H9 (cell line): ENCODE results near the gene GPR153. TPM values are rescaled to one million over a fixed set of nuclear protein-coding genes. Genes with fewer than 3 reads are reported as not detected.

Experiments
- DNase-seq: peaks from one replicate; pipeline ENCODE4 v3.0.0-alpha.2; 2017
- H2AFZ ChIP-seq: one replicate; pipeline ENCODE4 v1.6.1; 2013; ENCODE audit warnings: mild to moderate bottlenecking, low read length, control low read depth, moderate library complexity
- H2AK5ac ChIP-seq: 2 replicates; pipeline ENCODE4 v1.6.1; 2013; ENCODE audit warnings: low read length, control low read depth, mixed read lengths; ENCODE audit not compliant: insufficient read length
- H2BK120ac ChIP-seq: one replicate; pipeline ENCODE4 v1.6.1; 2013; ENCODE audit warnings: low read depth, mild to moderate bottlenecking, low read length, control low read depth, inconsistent platforms; ENCODE audit not compliant: poor library complexity, severe bottlenecking
- H2BK12ac ChIP-seq: 2 replicates; pipeline ENCODE4 v1.6.1; 2013; ENCODE audit warnings: low read length, control low read depth, mixed read lengths, low read depth; ENCODE audit not compliant: insufficient read length
- H2BK15ac ChIP-seq: 2 replicates; pipeline ENCODE4 v1.6.1; 2013; ENCODE audit warnings: low read depth, low read length, control low read depth
- H2BK20ac ChIP-seq: one replicate; pipeline ENCODE4 v1.6.1; 2013; ENCODE audit warnings: low read depth, mild to moderate bottlenecking, low read length, control low read depth, inconsistent platforms; ENCODE audit not compliant: poor library complexity, severe bottlenecking
- H2BK5ac ChIP-seq: 2 replicates; pipeline ENCODE4 v1.6.1; 2013; ENCODE audit warnings: low read length, control low read depth, mixed read lengths; ENCODE audit not compliant: insufficient read length
- H3K14ac ChIP-seq: 2 replicates; pipeline ENCODE4 v1.6.1; 2013; ENCODE audit warnings: low read length, control low read depth; ENCODE audit not compliant: insufficient read depth
- H3K18ac ChIP-seq: 2 replicates; pipeline ENCODE4 v1.6.1; 2013; ENCODE audit warnings: low read depth, mild to moderate bottlenecking, mixed read lengths, low read length, control low read depth; ENCODE audit not compliant: insufficient read length
- H3K23ac ChIP-seq: 2 replicates; pipeline ENCODE4 v1.6.1; 2013; ENCODE audit warnings: low read length, control low read depth, mixed read lengths, low read depth; ENCODE audit not compliant: insufficient read length
- H3K23me2 ChIP-seq: 2 replicates; pipeline ENCODE4 v1.6.1; 2013; ENCODE audit warnings: low read depth, mild to moderate bottlenecking, mixed read lengths, low read length, control low read depth; ENCODE audit not compliant: insufficient read length, poor library complexity, severe bottlenecking
- H3K27ac ChIP-seq: 2 replicates; pipeline ENCODE4 v1.5.1; 2013; ENCODE audit warnings: low read length, control low read depth, mixed read lengths, low read depth; ENCODE audit not compliant: insufficient read length
- H3K27me3 ChIP-seq: 2 replicates; pipeline ENCODE4 v1.6.1; 2013; ENCODE audit warnings: low read length, control low read depth, inconsistent platforms; ENCODE audit not compliant: insufficient read depth
- H3K4ac ChIP-seq: 2 replicates; pipeline ENCODE4 v1.6.1; 2013; ENCODE audit warnings: low read depth, mild to moderate bottlenecking, control low read depth, inconsistent platforms, low read length, moderate library complexity
- H3K4me1 ChIP-seq: 2 replicates; pipeline ENCODE4 v1.6.1; 2013; ENCODE audit warnings: low read length, control low read depth, inconsistent platforms; ENCODE audit not compliant: insufficient read depth
- H3K4me2 ChIP-seq: 2 replicates; pipeline ENCODE4 v1.6.1; 2013; ENCODE audit warnings: low read length, control low read depth, mixed read lengths; ENCODE audit not compliant: insufficient read length, insufficient read depth
- H3K56ac ChIP-seq: 2 replicates; pipeline ENCODE4 v1.6.1; 2013; ENCODE audit warnings: low read depth, mild to moderate bottlenecking, mixed read lengths, low read length, control low read depth; ENCODE audit not compliant: insufficient read length
- H3K79me1 ChIP-seq: 2 replicates; pipeline ENCODE4 v1.6.1; 2013; ENCODE audit warnings: low read depth, mild to moderate bottlenecking, moderate library complexity, low read length, control low read depth, inconsistent platforms; ENCODE audit not compliant: insufficient read depth, poor library complexity, severe bottlenecking
- H3K79me2 ChIP-seq: 2 replicates; pipeline ENCODE4 v1.6.1; 2013; ENCODE audit warnings: low read length, control low read depth, inconsistent platforms; ENCODE audit not compliant: insufficient read depth
- H3K9ac ChIP-seq: 2 replicates; pipeline ENCODE4 v1.6.1; 2013; ENCODE audit warnings: low read length, control low read depth, mixed read lengths; ENCODE audit not compliant: insufficient read length; ENCODE audit errors: extremely low read depth
- H3K9me3 ChIP-seq: one replicate; pipeline ENCODE4 v1.6.1; 2013; ENCODE audit warnings: low read depth, low read length, inconsistent platforms; ENCODE audit not compliant: control insufficient read depth
- H3T11ph ChIP-seq: one replicate; pipeline ENCODE4 v1.6.1; 2013; ENCODE audit warnings: mild to moderate bottlenecking, low read length, control low read depth, inconsistent platforms
- H4K20me1 ChIP-seq: one replicate; pipeline ENCODE4 v1.6.1; 2013; ENCODE audit not compliant: control insufficient read depth, insufficient read length, insufficient read depth
- H4K5ac ChIP-seq: 2 replicates; pipeline ENCODE4 v1.6.1; 2013; ENCODE audit warnings: low read depth, mild to moderate bottlenecking, mixed read lengths, low read length, control low read depth; ENCODE audit not compliant: insufficient read length
- H4K8ac ChIP-seq: replicated peaks from 2 replicates; pipeline ENCODE4 v1.6.1; 2013; ENCODE audit warnings: low read length, control low read depth, mixed read lengths, low read depth; ENCODE audit not compliant: insufficient read length
- H4K91ac ChIP-seq: 2 replicates; pipeline ENCODE4 v1.6.1; 2013; ENCODE audit warnings: low read depth, mild to moderate bottlenecking, moderate library complexity, mixed read lengths, low read length, control low read depth; ENCODE audit not compliant: insufficient read length
- H3K27ac Mint-ChIP-seq, 3 experiments: 2 replicates in 2 of 3; 3 replicates in 1 of 3; pipeline ENCODE4 v1.8.0; 2020 to 2021; ENCODE audit warnings: mixed read lengths in 3 of 3, mild to moderate bottlenecking in 1 of 3, moderate library complexity in 1 of 3
- H3K27me3 Mint-ChIP-seq: 2 replicates; pipeline ENCODE4 v1.8.0; 2021; ENCODE audit warnings: low read depth, mild to moderate bottlenecking, moderate library complexity, mixed read lengths
- H3K36me3 Mint-ChIP-seq, 3 experiments: 2 replicates in 2 of 3; 3 replicates in 1 of 3; pipeline ENCODE4 v1.8.0; 2020 to 2021; ENCODE audit warnings: low read depth in 3 of 3, mixed read lengths in 3 of 3; ENCODE audit not compliant: insufficient read depth in 1 of 3
- H3K4me1 Mint-ChIP-seq, 2 experiments: 2 replicates each; pipeline ENCODE4 v1.8.0; 2020; ENCODE audit warnings: mixed read lengths in 2 of 2
- H3K4me3 Mint-ChIP-seq, 2 experiments: 2 replicates in 1 of 2; 3 replicates in 1 of 2; pipeline ENCODE4 v1.8.0; 2020 to 2021; ENCODE audit warnings: mild to moderate bottlenecking in 2 of 2, mixed read lengths in 2 of 2, moderate library complexity in 1 of 2
- H3K9me3 Mint-ChIP-seq, 2 experiments: 2 replicates in 1 of 2; 3 replicates in 1 of 2; pipeline ENCODE4 v1.8.0; 2020; ENCODE audit warnings: mild to moderate bottlenecking in 2 of 2, mixed read lengths in 2 of 2, moderate library complexity in 1 of 2
- CTCF ChIP-seq: fragments of 200-600 bp; sonication (generic); conservative IDR thresholded peaks from 3 replicates; pipeline ENCODE4 v1.8.0; 2021; ENCODE audit warnings: antibody characterized with exemption, mild to moderate bottlenecking
- WGBS: extraction: QIAGEN DNeasy Blood & Tissue Kit; methylation state at CpG from one replicate; pipeline ENCODE4 v1.1.7; 2013; ENCODE audit warnings: missing lambda C conversion rate, low lambda C conversion rate, mixed read lengths; ENCODE audit not compliant: insufficient read length; ENCODE audit errors: extremely low coverage; 5-methylcytosine and 5-hydroxymethylcytosine counted together
- total RNA-seq: library from RNA; stranded (reverse); gene quantifications from 2 replicates; pipeline ENCODE4 v1.2.1, GENCODE V29; 2021

The GPR153 gene
- total RNA-seq, 1 experiment from 2014 or later = 8.9 TPM

- Histone ChIP-seq H3T11ph (no peak overlapping the region), H3K4me1 (0 out of 2 replicates have a peak, but pooled peaks cover 4% of the 10 kb centered on the region), H3K79me1 (no peaks in the 10 kb centered on the region), H2BK20ac (no peak overlapping the region), H3K18ac (no peak overlapping the region), H2AK5ac (no peak overlapping the region), H3K4ac (no peak overlapping the region), H3K27me3 (no peaks in the 10 kb centered on the region), H3K14ac (no peak overlapping the region), H3K9me3 (no peaks in the 10 kb centered on the region), H2BK15ac (no peak overlapping the region), H3K4me2 (no peak overlapping the region), H2AFZ (no peak overlapping the region), H2BK120ac (no peak overlapping the region), H4K5ac (no peak overlapping the region), H3K23me2 (no peaks in the 10 kb centered on the region), H4K8ac (no peak overlapping the region), H3K23ac (no peak overlapping the region), H4K20me1 (peaks cover 3% of the 10 kb centered on the region), H2BK5ac (no peak overlapping the region), H3K27ac (no peak overlapping the region), H3K9ac (no peak overlapping the region), H3K56ac (no peak overlapping the region), H2BK12ac (no peak overlapping the region), H3K79me2 (no peaks in the 10 kb centered on the region), H4K91ac (no peak overlapping the region)
- Mint-ChIP-seq H3K27ac (peak overlapping the region in 1 of 3 experiments; percentile 22; a peak in 4 of 7 replicates), H3K4me3 (no peak overlapping the region), H3K36me3 (peaks cover 5 to 10% (median 7%) of the 10 kb centered on the region in 3 experiments; a peak in 4 of 7 replicates), H3K4me1 (peaks cover 19 to 36% of the 10 kb centered on the region in 2 experiments), H3K27me3 (no peaks in the 10 kb centered on the region), H3K9me3 (no peaks in the 10 kb centered on the region)
- no peak for TF ChIP-seq CTCF
- WGBS = no CpG with 5 or more reads among the region's 9 CpGs
- DNase-seq = no peak
Measured at GRCh38 chr1:6278263-6278662, 17.4 kb upstream of the GPR153 start.
